HG03039 (cell line): ENCODE data around the gene PPP1R3E.

ENCODE experiments used
- ATAC-seq: cut with Tn5 transposase; IDR thresholded peaks from one replicate; pipeline ENCODE4 v1.9.1; 2021; ENCODE audit warnings: mild to moderate bottlenecking, moderate library complexity; ENCODE audit not compliant: unreplicated experiment

PPP1R3E gene

GRCh38 chr14:23249824-23250223, 52.8 kb downstream of the PPP1R3E start:
- no peak for ATAC-seq

- no peak for ATAC-seq
Measured at GRCh38 chr14:23248601-23249000, 54.1 kb downstream of the PPP1R3E start.
